Measurements from ENCODE around the gene ZNF669.

ZNF669 gene

GRCh38 chr1:247111259-247111699 lies 7.1 kb upstream of the ZNF669 start:
- DNase-seq (ENCODE audit: low read depth, low spot score): no peak

DNA sequence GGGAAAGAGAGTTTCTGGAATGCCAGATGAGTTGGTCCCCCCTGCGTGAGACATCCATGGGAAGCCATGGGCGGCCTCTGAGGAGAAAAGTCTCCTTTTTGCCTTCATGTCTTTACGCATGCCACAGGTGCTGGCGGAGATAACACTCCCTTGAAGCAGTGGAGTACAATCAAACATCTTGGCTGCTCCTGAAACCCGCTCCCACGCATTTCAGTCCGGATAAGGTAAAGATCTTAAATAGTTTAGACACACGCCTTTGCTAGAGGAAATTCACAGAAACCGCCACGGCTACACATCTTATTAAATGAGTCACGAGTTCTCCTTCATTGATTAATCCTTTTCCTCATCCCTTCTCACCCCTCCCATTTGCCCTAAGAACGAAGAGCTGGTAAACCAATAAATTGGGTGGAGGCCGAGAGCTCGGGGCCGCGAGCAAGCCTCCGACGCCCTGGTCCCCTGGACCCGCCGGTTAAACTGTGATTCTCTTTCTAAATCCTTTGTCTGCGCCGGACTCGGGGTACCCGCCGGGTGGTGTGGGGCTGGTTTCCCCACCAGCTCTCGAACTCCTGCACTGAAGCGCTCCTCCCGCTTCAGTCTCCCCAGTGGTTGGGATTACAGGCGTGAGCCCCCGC lies 6.6 kb upstream of the ZNF669 start:
- no peak for DNase-seq (ENCODE audit: low read depth, low spot score)

DNA sequence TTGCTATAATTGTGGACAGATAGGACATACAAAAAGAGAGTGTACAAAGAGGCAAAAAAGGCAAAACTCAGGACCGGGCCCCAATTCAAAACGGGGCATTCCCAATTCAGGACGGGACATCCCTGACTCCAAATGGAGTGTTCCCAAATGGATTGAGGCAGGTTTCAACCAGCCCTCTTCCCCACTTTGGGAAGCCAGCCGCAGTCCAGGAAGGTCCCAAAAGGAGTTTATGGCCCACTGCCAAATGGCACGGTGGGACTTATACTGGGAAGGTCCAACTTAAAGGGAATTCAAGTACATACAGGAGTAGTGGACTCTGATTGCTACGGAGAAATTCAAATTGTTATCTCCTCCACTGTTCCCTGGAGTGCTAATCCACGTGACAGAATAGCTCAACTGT lies 3.5 kb upstream of the ZNF669 start:
- DNase-seq (ENCODE audit: low read depth, low spot score): no peak

DNA sequence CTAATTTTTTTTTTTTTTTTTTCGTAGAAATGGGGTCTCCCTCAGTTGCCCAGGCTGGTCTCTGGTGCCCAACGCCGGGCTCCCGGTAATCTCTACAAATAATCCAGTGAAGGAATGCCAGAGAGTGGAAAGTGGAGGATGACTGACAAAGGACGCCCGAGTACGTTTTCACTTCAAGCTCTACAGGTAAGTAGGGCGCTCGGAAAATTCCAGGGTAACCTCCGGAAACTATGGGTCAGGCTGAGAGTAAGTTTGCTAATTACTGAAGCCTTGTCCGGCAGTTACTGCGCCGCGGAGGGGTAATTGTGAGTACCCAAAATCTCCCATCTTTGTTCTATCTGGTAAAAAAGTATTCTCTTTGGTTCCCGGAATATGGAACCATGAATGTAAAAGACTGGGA lies 1.8 kb upstream of the ZNF669 start:
- DNase-seq (ENCODE audit: low read depth, low spot score): no peak

- DNase-seq (ENCODE audit: low read depth, low spot score): no peak
These were observed 809 bp upstream of the ZNF669 start for GRCh38 chr1:247104965-247105364.

- DNase-seq (ENCODE audit: low read depth, low spot score): no peak
These were observed 1.8 kb downstream of the ZNF669 start for GRCh38 chr1:247102381-247102780.

GRCh38 chr1:247100676-247101279 lies 3.4 kb downstream of the ZNF669 start:
- no peak for DNase-seq (ENCODE audit: low read depth, low spot score)

GRCh38 chr1:247096958-247097357 lies 7.2 kb downstream of the ZNF669 start:
- DNase-seq (ENCODE audit: low read depth, low spot score): no peak

DNA sequence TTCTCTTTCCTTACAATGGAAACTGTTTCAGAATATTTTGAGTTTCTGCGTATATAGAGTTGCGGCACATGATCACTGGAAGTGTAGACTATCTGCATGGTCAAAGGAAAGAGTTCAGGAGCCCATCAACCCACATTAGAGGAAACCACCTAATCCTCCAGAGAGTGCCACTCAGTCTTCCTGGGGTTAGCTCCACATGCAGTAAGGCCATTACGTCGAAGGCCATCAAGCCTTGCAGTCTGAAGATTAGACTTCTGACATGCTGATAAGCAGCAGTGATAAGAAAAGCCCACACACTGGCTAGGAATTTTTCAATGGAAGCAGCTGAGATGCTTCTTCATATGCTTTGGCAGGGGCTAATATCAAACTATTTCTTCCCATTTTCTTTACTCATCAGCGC lies 7.6 kb downstream of the ZNF669 start:
- DNase-seq (ENCODE audit: low read depth, low spot score): no peak

DNA sequence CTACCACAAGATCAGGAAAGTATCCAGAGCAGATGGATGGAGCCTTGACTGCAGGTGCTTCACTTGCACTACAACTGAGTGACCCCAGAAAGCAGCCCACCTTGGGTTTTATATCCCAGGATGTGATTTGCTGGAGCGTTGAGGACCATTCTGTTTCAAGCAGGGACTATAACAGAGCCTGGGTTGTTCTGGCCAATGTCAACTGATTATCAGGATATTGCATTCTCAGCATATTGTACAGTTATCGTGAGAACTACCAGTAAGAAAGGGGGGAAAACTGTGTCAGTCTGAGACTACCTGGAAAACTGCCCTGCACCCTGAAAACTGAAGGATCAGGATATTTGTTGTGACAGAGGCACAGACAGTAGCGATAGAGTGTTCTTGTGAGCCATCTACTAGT lies 8.0 kb downstream of the ZNF669 start:
- no peak for DNase-seq (ENCODE audit: low read depth, low spot score)

- DNase-seq (ENCODE audit: low read depth, low spot score): no peak
These were observed 13.7 kb downstream of the ZNF669 start for GRCh38 chr1:247090455-247090854.

DNA sequence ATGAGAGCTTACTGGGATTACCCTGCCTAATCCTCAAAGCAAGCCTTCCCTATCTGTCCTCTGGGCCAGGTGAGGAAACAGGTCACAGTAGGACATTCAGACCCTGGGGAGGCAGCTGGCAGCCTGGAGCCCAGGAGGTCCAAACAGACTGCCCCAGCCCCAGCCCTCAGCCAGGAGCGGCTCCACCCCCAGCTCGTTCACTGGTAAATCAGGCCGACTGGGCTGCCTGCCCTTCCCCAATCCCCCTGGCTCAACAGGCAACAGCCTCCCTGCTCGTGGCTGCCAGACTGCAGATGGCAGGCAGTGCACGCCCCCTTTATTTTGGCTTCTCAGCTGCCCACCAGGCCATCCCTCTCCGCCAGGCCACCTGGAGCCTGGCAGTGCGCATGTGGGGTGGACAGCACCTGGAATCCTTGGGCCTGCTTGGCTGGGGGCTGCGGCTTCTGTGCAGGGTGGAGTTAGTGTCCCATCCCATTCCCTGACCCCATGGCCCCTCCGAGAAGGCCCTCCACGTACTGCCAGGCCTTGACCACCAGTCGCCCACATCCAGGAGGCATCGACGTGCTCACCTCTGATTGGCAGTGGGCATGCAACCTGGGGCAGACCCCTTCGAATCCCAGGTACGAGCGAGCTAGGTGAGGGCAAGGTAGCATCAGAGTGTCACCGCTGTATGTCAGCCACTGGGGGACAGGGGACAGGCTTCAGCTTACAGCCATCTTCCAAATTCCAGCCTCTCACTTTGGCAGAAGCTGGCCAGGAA lies 14.4 kb downstream of the ZNF669 start:
- DNase-seq (ENCODE audit: low read depth, low spot score): no peak

DNA sequence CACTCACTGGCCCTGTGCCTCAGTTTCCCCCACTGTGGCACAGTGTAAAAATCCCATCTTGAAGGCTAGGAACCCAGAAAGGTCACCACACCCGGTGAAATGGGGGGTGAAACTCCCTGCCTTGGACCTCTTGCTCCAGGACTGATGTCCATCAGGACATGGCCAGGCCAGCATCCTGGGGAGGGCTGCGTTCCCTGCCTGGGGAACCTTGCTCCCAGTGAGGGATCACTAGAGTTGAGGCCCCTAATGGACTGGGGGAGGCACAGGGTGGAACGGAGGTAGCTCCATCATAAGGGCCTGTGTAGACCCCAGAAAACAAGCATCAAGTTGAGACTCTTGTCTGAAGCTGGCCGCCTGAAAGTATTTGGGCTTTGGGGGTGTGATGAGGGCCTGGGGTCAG lies 15.2 kb downstream of the ZNF669 start:
- DNase-seq (ENCODE audit: low read depth, low spot score): no peak

DNA sequence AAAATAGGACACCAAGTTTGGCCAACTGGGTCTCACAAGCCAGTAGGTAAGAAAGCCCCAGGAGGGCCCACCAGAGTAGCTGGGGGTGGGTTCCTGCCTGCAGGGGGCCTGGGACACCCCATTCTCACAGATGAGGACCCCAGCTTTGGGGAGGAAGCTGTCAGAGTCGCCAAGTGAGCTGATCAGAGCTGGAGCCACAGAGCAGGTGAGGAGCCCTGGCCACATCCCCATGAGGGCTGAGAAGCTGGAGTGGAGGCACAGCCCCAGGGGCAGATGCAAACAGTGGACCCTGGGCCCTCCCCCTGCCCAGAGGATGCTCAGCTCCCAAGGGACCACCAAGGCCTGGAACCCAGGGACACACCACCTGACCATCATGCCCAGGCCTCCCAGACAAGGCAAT lies 16.9 kb downstream of the ZNF669 start:
- DNase-seq (ENCODE audit: low read depth, low spot score): no peak

GRCh38 chr1:247085310-247085709 lies 18.8 kb downstream of the ZNF669 start:
- DNase-seq (ENCODE audit: low read depth, low spot score): no peak

DNA sequence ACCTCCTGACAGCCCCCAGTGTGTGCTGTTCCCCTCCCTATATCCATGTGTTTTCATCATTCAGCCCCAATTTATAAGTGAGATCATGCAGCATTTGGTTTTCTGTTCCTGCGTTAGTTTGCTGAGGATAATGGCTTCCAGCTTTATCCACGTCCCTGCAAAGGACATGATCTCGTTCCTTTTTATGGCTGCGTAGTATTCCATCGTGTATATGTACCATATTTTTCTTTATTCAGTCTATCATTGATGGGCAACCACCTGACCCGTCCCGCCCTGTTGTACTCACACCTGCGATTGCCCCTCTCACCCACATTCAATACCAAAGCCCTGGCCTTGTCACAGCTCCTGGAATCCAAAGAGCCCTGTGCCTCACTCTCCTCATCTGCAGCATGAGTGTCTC lies 19.4 kb downstream of the ZNF669 start:
- DNase-seq (ENCODE audit: low read depth, low spot score): no peak

DNA sequence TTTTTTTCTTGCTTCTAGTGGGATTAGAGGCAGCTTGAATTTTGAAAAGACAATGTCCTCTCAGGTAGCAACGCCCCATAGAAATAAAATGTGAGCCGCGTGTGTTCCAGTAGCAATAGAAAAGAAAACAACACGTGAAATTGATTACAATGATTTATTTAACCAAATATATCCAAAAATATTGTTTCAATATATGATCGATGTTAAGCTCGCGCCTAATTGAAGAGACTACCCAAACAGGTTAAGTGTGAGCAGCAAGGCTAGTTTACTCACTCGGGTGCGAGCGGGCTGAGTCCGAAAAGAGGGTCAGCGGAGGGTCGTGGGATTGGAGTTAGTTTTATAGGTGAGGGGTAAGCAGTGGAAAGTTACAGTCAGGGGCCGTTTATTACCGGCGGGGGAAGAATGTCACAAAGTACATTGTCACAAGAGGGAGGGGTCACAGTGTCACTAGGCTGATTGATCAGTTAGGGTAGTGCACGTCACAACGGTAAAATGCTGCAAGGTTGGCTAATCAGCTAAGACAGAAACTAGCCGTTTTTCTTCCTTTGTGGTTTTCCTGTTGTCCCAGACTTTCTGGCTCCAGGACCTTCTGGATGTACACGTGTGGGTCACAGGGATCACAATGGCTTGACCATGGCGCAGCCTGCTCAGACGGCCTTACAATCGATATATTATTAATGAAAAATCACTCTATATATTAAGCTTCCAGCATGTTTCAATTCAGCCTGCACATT lies 24.8 kb downstream of the ZNF669 start:
- DNase-seq (ENCODE audit: low read depth, low spot score): no peak

DNA sequence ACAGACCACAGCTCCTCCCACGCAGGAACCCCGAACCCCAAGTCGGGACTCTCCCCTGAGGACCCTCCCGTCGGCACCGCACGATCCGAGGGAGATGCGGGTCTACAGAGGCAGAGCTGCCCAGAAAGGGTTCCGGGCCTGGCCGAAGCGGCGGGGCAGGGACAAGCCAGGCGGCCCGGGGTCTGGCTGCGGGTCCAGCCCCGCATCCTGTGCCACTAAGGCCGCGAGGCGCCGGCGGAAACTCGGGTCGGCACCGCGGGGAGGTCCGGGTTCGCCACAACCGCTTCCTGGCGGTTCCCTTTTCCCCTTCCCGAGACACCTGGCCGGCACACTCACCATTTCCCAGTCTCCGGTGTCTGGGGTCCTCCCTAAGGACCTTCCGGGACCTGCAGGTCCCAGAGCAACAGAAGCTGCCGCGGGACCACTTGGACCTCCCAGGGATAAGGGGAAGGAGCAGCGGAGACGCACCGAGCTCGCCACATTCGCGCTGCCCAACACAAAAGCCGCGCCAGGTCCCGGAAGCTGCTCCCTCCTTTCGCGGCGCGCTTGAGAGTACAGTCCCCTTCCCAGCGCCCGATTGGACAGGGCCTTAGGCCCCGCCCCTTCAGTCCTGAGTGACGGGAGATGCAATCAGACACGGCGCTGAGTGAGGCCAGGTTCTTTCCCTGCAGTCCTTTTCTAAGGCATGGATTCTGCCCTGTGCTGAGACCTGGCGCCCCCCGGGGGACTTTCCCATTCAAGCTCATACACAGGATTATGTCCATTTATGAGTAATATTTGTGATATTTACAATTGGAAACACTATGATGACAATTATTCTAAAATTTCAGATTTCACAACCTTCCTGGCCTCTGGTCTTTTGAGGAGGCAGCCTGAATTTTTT lies 25.7 kb downstream of the ZNF669 start, which contains the start of gene ZNF670:
ZNF670 (minus strand) TSS at position 554 of the 883 bp plus-strand sequence; CDS start at position 339, 215 bp downstream.
- peak; percentile 77 for DNase-seq (ENCODE audit: low read depth, low spot score)

GRCh38 chr1:247077876-247078257 lies 26.3 kb downstream of the ZNF669 start:
- DNase-seq (ENCODE audit: low read depth, low spot score): no peak

DNA sequence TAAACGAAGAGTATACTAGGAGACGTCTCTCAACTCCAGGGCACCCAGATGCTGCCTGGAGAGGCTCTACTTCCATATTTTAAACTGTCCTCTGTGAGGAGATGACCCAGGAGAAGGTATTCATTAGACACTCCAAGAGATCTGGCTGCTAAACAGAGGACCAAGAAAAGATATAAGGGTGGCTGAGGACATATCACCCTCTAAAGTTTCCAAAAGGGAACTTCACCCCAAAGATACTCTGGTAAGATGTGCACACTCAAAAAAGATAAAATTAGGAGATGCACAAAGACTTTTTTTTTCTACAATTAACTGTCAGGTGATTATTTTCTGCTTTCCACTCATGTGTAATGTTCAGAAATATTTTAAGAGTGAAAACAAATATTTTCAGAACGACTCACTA lies 26.9 kb downstream of the ZNF669 start:
- no peak for DNase-seq (ENCODE audit: low read depth, low spot score)

DNA sequence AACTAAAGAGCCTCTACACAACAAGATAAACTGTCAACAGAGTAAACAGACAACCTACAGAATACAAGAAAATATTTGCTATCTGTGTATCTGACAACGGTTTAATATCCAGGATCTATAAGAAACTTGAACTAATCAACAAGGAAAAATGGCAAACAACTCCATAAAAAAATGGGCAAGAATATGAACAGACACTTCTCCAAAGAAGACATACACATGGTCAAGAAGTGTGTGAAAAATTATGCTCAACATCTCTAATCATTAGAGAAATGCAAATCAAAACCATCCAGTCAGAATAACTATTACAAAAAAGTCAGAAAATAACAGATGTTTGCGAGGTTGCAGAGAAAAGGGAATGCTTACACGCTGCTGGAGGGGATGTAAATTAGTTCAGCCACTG lies 33.5 kb downstream of the ZNF669 start:
- no peak for DNase-seq (ENCODE audit: low read depth, low spot score)

Measured in smooth muscle cell of the brain vasculature (primary cell).